HG02973 (cell line): Measurements from ENCODE around the gene NTN3.
A peak's percentile ranks its signal among the peaks of the same experiment; 100 is the strongest.
"Not testable (repeated sequence)": the region's sequence is repeated elsewhere in the genome, so short reads cannot be mapped to it uniquely, and the experiment has no call there.

Experiments
- ATAC-seq: cut with Tn5 transposase; IDR thresholded peaks from one replicate; pipeline ENCODE4 v1.9.1; 2021; ENCODE audit warnings: moderate library complexity; ENCODE audit not compliant: unreplicated experiment

NTN3 gene

DNA sequence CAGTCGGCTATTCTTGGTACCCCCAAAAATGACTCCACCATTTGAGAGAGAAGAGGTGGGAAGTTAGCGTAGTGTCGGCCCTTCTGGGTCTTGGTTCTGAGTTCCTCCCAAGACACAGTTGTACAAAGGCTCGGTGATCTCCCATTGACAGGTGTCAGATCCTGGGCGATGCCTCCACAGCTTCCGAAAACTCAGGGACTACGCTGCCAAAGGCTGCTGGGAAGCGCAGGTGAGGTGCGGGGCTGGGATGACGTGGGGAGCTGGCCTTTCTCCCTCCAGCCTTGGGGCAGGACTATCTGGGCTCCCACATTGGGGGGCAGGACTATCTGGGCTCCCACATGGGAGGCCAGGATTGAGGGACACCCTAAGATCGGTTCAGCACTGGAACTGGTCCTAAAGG lies 31.5 kb upstream of the NTN3 start:
- ATAC-seq: no peak

DNA sequence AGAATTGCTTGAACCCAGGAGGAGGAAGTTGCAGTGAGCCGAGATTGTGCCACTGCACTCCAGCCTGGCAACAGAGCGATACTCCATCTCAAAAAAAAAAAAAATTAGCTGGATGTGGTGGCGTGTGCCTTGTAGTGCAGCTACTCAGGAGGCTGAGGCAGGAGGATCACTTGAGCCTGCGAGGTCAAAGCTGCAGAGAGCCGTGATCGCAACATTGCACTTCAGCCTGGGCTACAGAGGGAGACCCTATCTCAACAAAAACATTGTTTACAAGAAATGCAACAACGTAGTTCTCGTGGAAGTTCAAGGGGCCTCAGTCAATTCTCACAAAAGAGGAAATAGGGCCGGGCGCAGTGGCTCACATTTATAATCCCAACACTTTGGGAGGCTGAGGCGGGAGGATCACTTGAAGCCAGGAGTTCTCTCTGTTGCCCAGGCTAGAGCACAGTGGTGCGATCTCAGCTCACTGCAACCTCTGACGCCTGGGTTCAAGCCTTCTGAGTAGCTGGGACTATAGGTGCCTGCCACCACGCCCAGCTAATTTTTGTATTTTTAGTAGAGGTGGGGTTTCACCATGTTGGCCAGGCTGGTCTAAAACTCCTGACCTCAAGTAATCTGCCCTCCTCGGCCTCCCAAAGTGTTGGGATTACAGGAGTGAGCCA lies 29.8 kb upstream of the NTN3 start:
- not testable (repeated sequence) for ATAC-seq

DNA sequence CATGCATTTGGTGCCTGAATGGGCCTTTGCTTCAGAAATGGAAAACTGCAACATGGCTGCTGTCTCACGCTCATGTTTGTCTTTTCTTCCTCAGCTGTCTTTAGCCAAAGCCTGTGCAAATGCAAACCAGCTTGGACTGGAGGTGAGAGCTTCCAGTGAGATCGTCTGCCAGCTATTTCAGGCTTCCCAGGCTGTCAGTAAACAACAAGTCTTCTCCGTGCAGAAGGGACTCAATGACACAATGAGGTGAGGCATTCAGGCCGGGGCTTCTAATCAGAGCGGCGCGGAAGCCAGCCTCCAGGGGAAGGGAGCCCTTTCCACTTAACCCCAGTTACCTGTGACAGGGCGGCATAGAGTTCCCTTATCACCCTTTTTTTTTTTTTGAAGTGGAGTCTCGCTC lies 27.5 kb upstream of the NTN3 start:
- ATAC-seq: no peak

DNA sequence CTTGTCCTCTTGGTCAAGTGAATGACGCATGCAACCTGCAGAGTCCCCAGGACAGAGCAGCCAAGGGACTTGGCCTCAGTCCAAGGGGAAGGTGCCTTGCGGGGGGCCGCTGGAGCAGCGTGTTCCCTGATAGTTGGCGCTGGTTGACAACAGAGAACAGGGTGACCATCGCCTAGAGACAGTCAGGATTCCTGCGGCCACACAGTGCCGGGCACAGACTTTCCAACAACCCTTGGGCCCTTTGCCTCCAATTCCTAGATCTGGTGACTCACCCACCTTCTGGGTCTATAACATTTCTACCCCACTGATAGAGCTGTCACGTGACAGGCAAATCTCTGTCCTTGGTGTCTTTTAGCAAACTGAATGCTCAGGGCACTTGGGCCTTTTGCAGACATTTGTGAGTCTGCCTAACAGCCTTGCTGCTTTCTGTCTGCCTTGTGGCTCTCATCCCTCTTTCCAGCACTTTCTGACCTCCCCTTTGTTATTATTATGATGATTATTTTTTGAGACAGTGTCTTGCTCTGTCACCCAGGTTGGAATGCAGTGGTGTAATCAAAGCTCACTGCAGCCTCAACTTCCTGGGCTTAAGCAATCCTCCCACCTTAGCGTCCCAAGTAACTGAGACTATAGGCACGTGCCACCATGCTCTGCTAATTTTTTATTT lies 23.0 kb upstream of the NTN3 start:
- ATAC-seq: no peak

DNA sequence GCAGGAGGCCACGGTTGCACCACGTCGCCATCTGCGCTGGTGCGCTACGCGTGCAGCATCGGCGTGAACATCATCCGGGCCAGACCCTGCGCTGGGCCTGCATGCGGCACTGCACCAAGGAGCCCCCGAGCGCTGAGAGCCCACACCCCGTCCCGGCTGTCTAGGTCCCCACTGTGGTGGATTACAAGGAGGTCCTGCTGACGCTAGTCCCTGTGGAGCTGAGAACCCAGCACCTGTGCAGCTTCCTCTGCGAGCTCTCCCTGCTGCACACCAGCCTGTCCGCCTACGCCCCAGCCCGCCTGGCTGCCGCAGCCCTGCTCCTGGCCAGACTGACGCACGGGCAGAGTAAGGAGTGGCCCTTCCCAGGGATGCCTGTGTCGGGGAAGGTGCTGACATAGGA lies 22.0 kb upstream of the NTN3 start:
- no peak for ATAC-seq

DNA sequence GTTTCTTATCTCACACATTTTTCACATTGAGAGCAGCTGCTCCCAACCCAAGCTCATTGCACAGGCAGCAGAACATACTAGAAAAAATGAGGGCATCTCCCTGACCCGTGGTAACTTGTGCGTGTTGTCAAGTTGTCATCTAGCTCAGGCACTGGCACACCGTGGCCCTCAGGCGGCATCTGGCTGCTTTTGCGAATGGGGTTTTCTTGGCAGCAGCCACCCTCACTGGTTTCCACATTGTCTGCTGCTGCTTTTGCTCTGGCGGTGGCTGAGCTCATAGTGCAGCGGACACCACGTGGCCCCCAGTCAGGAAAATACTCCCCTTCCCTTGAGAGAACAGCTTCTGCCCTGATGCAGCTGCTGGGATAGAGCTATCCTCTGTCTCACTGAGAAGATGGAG lies 20.6 kb upstream of the NTN3 start:
- ATAC-seq: no peak

DNA sequence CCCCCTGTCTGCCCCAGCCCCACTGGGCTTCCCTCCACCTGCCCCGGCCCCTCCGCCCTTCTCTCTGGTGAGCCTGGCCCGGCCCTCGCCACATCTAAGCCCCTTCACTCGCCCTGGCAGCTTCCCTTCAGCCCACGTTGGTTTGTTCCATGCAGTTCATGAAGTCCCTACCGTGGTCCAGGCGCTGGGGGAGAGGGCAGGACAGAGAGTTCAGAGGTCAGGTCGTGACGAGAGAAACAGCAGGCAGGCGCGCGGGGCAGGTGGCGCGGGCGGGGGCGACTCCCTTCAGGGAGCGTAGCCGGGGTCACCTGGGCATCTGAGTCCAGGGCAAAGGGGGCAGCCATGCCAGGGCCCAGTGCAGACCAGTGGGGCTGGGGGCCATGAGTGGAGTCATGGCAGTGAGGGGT lies 20.1 kb upstream of the NTN3 start:
- ATAC-seq: no peak

DNA sequence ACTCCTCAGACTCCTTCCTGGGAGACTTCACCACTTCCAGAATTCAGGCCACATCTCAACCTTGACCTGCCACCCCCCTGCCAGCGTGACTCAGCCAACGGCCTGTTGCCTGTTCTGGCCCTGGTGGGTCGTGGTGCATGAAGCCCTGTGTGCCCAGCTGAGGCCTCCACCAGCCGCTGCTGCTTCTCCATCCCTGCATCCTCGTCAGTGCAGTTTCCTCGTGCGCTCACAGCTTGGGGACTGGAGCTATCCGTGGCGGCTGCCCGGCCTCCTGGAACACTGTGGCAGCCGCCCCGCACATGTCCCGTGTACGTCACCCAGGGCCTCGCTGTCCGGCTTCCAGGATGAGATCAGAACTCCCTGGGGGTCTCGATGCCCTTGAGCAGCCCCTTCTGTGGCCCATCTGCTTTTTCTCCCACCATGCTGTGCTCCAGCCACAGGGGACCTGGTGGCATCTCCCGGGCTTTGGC lies 19.2 kb upstream of the NTN3 start:
- no peak for ATAC-seq

DNA sequence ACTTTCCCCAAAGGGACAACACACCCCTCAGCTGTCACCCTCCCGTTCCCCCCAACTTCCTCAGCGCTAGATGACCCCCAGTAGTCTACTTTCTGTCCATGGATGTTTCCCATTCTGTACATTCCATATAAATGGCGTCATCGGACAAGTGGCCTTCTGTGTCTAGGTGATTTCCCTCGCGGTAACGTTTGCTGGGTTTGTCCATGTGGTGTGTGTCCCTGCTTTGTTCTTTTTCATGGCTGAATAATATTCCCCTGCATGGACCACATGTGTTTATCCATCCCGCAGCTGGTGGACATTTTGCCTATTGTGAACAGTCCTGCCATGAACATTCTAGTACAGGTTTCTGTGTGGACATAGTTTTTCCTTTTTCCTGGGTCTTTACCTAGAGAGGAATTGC lies 18.4 kb upstream of the NTN3 start:
- no peak for ATAC-seq

DNA sequence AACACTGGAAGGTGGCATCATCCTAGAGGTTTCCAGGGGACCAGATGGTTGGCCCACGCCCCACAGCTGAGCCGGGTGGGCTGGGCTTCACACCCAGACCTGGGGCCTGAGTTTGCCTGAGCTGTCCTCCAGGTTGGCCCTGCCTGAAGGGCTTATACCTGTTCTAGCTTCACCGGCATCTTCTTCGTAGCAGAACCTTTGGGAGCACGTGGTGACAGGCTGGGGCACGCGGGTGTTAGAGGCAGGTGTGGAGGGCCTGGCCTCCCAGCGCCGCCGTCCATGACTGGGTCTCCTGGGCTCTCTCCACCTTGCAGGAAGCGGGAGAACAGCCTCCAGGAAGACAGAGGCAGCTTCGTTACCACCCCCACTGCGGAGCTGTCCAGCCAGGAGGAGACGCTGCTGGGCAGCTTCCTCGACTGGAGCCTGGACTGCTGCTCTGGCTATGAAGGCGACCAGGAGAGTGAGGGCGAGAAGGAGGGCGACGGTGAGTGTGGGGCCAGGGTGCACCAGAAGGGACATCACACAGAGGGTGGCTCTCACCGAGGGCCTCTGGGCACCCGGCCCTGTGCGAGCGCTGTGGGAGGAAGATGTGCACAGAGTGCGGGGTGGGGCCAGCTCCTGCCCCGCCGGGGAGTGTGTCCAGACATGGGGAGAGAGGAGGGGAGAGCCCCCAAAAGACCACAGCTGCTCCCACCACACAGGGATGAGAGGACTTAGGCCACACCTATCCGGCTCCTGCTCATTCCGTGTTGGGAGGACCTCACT lies 15.8 kb upstream of the NTN3 start:
- ATAC-seq: no peak

DNA sequence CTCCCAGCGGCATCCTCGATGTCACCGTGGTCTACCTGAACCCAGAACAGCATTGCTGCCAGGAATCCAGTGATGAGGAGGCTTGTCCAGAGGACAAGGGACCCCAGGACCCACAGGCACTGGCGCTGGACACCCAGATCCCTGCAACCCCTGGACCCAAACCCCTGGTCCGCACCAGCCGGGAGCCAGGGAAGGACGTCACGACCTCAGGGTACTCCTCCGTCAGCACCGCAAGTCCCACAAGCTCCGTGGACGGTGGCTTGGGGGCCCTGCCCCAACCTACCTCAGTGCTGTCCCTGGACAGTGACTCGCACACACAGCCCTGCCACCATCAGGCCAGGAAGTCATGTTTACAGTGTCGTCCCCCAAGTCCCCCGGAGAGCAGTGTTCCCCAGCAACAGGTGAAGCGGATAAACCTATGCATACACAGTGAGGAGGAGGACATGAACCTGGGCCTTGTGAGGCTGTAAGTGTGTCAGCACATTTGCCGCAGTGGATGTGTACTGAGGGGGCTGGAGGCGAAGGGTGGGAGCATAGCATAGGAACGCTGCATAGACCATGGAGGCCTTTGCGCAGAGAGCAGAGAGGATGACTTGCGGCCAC lies 14.4 kb upstream of the NTN3 start:
- ATAC-seq: no peak

DNA sequence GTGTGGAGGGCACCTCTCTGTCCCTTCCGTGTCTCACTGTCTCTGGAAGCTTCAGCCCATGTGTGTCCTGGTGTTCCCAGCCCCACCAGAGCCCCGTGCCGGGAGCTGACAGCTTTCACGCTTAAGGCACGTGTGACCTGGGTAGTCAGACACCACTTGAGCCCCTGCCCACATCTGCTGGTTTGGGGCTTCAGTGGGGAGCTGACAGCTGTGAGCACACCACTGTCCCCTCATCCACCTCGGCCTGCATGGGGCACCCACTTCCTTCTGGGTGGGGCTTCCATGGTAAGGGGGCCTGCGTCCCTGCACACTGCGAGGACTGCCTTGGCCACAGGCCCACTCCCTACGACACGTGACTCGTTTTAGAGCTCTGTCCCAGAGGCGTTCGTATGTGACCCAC lies 13.8 kb upstream of the NTN3 start:
- no peak for ATAC-seq

DNA sequence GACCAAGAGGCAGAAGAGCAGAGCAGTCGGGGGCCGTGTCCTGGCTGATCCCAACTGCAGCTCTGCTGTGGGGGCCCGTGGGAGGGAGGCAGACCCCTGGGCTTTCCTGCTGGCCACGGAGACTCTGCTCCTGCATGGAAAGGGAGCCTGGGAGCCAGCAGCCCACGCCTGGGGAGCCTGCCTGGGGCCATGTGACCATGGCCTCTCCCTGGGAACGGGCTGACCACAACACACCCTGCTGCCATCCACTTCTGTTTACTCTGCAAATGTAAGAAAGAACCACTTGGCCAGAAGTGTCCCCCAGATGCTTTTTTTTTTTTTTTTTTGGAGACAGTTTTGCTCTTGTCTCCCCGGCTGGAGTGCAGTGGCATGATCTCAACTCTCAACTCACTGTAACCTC lies 13.2 kb upstream of the NTN3 start:
- no peak for ATAC-seq

DNA sequence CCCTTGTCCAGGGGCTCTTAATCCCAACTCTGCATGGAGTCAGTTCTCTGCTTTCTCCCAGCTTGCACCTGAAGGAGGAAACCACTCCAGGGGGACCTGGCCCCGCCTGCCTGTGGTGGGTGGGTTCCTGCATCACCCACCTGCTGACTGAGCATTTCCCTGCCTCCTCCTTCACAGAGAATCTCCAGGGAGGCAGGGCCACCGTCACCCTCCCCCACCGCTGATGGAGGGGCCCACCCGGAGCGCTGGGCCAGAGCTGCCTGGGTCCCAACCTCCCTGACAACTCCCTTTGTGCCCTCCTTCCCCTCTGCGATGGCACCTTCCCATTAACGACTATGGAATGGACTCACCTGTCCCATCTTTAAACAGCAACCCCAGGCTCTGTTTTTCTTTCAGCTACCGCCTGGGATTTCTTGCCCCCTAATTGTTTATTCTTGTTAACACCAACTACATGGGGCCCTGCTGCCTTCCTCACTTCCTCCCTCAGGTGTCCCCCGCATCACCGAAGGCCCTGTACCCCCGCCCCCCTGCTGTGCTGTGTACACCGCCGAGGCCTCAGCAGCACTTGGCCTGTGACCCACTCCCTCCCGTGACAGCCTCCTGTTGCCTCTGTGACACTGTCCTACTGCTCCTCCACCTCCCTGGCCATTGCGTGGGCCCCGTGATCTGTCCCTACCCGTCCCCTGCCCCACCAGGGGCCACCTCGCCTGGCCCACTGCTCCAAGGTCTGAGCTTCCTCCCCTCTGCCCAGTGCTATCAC lies 12.0 kb upstream of the NTN3 start:
- ATAC-seq: peak; percentile 3

DNA sequence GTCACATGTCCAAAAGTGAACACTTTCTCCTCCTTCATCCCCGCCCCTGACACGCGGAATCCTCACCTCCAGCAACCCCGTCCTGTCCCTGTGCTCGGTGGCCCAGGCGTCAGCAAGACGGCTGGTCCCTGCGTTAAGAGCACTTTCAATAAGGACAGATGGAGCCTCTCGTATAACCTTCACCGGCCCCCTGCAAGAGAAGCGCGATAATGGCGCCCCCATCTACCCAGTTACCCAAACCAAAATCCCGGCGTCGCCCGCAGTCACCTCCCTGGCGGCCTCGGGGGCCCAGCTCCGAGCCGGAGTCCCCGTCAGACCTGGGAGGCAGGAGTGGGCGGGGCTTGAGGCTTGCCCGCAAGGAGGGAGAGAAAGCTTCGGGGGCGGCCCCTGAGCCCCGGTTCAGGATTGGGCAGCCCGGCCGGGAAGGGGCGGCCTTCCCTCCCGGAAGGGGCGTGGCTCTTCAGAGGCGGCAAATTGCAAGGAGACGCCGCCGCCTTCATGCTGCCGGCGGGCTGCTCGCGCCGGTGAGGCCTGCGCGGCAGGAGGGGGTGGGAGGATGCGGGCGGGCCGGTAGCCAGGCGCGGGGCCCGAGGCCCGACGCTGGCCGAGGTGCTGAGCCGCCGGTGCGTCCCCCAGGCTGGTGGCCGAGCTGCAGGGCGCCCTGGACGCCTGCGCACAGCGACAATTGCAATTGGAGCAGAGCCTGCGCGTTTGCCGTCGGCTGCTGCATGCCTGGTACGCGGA lies 11.3 kb upstream of the NTN3 start, which contains the start of gene TEDC2:
TSS of gene TEDC2 (plus strand) at position 463 of the 744 bp plus-strand sequence. CDS start at position 499, 36 bp downstream.
- peak; percentile 60 for ATAC-seq

DNA sequence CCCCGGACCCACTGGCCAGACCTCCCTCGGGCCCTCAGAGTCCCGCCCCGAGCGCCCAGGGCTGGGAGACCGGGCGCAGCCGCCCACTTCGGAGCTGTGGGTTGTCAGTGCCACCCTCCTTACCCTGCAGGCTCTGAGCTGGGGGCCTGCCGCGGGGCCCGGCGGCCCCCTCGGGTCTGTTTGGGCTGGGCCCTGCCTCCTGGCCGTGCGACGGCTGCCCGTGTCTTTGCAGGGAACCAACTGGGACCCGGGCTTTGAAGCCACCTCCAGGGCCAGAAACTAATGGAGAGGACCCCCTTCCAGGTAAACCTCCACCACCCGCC lies 10.7 kb upstream of the NTN3 start:
- no peak for ATAC-seq

DNA sequence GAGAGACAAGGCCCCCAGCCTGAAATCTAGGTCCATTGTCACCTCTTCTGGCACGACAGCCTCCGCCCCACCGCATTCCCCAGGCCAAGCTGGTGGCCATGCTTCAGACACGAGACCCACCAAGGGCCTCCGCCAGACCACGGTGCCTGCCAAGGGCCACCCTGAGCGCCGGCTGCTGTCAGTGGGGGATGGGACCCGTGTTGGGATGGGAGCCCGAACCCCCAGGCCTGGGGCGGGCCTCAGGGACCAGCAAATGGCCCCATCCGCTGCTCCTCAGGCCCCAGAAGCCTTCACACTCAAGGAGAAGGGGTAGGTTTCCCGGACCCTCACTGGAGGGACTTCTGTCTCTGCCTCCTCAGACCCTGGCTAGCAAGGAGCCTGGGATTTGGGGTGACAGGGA lies 10.2 kb upstream of the NTN3 start:
- no peak for ATAC-seq

DNA sequence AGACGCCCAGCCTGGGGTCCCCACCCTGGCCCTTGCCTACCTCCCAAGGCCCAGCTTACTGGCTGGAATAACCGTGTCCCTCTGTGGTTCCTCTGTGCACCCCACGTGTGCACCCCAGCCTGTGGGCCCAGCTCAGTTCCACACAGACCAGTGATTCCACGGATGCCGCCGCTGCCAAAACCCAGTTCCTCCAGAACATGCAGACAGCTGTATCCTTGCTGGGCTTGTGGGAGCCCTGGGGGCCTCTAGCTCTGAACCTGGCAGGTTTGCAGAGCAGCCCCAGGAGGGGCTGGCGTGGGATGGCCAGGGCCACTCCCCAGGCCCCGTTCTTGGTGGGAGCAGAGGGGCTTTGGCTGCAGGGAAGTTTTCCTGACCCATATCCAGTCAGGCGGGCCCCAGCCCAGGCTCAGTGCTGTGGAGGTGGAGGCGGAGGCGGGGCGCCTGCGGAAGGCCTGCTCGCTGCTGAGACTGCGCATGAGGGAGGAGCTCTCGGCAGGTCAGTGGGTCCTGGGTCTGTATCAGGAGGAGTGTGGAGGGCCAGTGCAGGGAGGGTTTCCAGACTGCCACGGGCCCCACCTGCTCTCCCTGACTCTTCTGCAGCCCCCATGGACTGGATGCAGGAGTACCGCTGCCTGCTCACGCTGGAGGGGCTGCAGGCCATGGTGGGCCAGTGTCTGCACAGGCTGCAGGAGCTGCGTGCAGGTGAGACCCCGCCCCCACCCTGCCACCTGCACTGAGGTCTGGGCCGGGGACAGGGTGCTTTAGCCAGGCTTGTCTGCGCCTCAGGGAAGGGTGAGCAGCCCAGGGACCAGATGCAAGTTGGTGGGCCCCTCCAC lies 8.8 kb upstream of the NTN3 start:
- ATAC-seq: no peak

DNA sequence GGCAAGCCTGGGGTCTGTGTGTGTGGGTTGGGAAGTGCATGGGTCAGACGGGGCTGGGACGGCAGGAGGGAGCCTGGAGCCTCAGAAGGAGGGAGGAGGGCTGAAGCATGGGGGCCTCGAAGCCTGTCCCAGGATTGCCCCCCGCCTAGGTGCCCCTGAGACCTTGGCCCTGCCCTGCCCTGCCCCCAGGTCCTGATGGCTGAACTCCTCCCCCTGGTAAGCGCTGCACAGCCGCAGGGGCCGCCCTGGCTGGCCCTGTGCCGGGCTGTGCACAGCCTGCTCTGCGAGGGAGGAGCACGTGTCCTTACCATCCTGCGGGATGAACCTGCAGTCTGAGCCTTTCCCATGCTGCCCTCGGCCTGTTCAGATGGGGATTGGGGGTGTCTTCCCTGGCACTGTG lies 6.8 kb upstream of the NTN3 start:
- no peak for ATAC-seq
